Amygdala (tissue), 56 donors: ENCODE results near the gene DYNC2LI1.
"Not testable (repeated sequence)": the region's sequence is repeated elsewhere in the genome, so short reads cannot be mapped to it uniquely, and the experiment has no call there.

ENCODE experiments used
- DNase-seq, 56 donors: peaks; one replicate each; lab custom pipeline; 2025; lab: John Stamatoyannopoulos, UW

Gene DYNC2LI1

DNA sequence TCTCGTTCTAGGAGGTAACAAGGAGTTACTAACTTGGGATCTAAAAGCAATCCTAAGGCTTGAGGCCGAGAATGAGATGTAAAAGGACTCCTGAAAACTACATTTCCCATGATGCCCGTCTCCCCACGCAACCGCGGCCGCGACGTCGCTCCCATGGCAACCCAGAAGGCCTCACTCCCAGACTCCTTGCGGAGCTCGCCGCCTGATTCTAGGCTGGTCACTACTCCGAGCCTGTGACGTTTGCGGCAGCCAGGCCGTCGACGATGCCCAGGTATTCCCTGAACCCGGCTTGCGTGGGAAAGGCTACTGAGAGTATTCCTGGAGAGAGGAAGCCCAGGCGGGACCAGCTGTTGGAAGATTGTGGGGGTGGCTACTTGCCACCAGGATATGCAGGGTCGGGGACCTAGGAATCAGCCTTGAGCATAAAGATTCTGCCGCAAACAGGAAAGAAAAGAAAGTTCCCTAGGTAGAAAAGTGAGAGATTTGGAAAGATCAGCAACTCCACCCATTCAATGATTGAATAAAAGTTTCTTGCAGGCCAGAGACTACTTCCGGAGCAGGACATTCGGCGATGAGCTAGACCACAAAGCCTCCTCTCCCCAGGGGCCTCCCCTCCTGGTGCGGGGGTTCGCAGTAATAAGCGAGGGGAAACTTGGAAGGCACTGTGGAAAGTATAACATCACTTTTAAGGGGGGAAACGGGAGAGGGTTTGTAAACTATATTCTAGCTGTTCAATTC lies at the start of gene DYNC2LI1:
Gene DYNC2LI1 (plus strand): TSS at position 164 of the 738 bp plus-strand sequence. CDS start 100 bp downstream, at position 264.
- DNase-seq = peak; percentile 37 to 91 (median 75)

DNA sequence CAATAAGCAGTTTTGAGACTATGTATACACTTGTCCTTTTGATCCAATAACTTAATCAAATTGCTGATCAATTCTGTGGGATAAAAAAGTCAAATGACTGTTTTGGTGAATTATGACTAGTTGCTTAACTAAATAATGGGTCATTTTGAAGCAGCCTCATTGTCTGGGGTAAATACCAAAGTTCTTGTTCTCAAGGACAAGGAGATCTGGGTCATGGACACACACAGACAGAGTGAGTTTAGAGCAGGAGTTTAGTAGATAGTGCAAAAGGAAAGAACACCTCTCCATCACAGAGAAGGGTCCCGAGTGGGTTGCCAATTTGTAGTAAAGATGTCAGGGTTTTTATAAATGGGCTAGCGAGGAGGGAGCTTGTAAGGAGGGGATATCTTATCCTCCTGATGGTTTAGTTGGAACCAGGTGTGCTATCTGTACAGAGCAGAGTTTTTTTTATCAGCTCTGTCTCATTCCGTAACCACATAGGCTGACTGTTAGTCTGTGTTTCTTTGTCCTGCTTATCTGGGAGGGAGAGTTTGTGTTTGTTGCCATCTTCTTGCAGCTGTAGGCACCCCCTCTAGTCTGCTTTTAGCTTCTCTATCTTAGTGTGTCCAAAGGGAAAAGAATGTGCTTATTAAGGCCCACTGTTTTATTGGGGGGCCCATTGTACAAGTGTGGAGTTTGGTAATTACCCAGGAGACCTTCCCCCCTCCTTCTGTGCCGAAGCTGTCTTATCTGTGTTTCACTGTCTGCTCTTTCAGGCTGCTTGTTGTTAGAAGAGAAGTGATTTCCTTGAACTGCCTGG lies 48.9 kb upstream of the DYNC2LI1 start:
- no peak for DNase-seq

DNA sequence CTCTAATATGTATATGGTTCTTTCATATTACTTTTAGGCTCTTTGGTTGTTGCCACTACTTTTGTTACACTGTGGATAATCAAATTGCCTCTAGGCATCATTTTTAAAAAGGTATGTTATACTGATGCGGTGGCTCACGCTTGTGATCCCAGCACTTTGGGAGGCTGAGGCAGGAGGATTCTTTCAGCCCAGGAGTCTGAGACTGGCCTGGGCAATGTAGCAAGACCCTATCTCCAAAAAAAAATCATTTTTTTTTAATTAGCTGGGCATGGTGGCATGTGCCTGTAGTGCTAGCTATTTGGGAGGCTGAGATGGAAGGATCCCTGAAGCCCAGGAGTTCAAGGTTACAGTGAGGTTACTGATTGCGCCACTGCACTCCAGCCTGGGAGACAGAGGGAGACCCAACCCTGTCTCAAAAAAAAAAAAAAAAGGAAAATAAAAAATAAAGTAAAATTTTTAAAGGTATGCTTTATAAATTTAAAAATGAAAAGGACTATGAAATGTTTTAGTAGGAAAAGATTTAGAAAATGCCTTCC lies 48.1 kb upstream of the DYNC2LI1 start:
- DNase-seq = no peak

DNA sequence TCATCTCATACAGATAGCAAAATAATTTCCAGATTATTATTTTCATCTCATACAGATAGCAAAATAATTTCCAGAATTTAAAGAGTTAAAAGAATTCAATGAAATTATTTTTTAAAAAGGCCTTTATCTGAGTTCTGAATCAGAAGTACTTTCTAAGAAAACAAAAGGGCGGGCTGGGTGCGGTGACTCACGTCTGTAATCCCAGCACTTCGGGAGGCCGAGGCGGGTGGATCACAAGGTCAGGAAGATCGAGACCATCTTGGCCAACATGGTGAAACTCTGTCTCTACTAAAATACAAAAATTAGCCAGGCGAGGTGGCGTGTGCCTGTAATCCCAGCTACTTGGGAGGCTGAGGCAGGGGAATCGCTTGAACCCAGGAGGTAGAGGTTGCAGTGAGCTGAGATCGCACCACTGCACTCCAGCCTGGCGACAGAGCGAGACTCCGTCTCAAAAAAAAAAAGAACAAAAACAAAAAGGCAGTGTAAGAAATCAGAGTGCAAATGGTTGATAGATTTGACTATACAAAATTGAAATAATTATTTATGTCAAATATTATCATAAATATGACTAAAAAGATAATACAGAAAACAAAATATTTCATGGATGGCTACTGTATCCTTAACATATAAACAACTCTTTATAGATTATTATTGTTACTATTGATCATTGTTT lies 46.7 kb upstream of the DYNC2LI1 start:
- not testable (repeated sequence) for DNase-seq

DNA sequence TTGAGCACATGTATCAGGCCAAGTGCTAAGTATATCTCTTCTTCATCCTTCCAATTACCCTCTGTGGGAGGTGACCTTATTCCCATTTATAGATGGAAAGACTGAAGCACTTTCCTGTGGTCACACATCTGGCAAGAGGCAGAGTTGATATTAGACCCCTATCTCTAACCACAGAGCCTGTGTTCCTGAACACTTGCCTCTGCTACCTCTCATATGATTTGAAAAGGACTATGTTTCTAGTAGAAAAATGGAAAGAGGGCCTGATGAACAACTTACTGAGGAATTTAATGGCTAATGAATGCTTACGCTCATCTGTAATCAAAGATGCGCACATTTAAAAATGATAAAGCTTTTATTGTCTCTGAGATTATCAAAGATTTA lies 46.2 kb upstream of the DYNC2LI1 start:
- DNase-seq = no peak

DNA sequence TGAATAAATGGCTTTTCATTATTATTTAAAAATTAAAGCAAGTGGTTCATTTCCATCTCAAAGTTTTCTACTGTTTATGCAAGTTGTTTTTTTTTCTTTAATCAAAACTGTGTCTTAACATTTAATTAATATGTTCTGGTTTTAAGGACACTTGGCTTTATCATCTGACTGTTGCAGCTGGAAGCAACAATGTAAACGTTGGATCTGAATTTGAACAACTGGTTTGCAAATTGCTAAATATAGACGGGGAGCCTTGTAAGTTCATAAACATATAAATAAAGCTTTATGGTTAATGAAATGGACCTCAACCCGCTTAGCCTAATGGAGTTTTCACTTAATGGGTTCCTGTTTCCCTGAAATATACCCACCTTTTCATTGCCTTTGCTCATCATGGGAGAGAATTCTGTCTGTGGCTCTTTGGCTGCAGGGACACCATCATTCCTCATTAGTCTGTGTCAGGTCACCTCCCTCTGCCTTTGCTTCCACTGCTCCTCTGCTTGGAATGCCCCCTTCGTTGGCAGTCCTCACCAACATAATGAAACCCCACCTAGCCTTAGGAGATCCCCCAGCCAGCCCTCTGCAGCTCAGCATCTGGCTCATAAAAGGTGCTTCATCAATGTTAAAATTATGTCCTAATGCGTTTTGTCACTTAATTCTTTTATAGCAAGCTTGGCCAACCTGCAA lies 44.2 kb upstream of the DYNC2LI1 start:
- no peak for DNase-seq

DNA sequence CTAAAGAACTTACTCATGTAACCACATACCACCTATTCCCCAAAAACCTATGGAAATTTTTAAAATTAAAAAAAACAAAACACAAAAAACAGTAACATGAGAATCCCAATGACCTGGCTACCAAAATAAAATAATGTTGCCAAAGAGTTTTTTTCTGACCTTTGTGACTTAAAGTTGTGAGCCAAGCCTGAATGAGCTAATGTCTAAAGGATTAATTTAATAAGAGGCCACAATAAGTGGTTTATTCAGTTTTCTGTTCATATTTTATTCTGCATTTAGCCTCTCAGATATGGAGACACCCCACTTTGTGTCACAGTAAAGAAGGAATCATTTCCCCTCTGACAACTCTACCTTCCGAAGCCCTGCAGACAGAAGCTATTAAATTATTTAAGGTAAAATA lies 42.6 kb upstream of the DYNC2LI1 start:
- DNase-seq = no peak

DNA sequence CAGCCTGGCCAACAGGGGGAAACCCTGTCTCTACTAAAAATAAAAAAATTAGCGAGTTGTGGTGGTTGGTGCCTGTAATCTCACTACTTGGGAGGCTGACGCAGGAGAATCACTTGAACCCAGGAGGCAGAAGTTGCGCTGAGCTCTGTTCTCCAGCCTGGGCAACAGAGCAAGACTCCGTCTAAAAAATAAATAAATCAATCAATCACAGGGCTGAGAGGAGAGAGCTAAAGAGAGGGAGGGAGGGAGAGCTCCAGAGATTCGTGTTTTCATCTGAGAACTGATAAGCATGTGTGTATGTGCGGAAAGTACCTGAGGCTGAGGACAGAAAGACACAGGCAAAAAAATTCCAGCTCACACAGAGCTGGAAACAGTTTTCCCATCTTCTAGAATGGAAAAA lies 37.2 kb upstream of the DYNC2LI1 start:
- DNase-seq = no peak

DNA sequence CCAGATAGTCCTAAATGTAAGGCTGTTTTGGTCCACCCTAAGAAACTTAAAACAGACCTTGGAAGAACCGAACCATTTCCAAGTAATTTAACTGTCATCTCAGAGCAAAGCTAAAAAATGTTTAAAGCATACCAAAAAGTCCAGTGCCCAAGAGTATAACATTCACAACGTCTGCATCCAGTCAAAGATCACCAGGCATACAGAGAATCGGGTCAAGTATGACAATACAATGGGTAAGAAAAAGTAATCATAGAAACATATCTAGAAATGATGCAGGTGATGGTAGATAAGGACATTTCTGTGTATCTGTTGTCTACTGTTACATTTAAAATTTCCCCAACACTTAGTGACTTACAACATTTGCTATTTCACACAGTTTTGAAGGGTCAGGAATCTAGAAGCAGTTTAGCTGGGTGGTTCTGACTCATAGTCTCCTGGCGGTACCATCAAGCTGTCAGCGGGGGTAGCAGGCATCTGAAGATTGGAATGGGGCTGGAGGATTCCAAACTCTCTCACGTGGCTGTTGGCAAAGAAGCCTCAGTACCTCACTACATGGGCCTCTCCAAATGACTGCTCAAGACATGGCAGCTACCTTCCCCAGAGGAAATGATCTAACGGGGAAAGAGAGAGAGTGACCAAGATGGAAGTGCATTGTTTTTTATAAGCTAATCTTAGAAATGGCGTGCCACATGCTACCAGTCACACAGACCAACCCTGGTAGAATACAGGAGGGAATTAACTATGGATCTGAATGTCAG lies 36.6 kb upstream of the DYNC2LI1 start:
- DNase-seq = no peak

DNA sequence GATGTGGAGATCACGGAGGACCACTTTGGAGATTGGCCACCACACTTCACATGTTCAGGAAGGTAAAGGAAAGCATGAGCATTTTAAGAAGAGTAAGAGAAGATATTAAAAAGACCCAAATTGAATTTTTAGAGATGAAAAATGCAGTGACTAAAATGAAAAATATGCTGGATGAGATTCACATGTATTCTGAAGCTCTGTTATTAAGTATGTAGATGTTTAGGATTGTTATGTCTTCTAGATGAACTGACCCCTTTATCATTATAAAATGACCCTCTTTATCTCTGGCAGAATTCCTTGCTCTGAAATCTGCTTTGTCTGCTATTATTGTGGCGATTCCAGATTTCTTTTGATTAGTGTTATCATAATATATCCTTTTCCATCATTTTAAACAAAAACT lies 36.0 kb upstream of the DYNC2LI1 start:
- DNase-seq = no peak

DNA sequence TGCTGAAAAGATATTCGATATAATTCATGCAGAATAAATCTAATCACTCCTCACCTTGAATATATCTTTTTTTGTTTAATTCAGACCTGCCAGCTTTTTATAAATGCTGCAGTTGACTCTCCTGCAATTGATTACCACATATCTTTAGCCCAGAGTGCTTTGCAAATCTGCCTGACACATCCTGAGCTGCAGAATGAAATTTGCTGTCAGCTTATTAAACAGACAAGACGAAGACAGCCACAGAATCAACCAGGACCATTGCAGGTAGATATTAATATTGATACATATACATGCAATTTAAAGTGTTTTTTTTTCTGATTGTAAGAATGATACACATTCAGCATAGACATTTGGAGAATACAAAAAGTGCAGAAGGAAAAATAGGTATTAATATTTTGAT lies 35.6 kb upstream of the DYNC2LI1 start:
- DNase-seq = no peak

DNA sequence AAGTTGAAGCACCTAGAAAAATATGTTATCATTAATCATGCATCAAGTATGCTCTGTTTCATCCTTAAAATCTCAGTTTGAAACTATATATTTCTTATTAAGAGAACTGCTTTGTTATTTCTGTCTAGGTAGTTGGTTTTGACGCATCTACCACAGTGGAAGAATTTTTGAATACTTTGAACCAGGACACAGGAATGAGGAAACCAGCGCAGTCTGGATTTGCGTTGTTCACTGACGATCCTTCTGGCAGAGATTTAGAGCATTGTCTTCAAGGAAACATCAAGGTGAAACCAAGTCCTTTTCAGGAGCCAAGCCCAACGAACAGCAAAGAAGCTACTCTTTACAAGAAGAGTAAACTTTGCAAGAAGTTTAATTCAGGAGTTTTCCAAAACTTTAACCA lies 30.1 kb upstream of the DYNC2LI1 start:
- no peak for DNase-seq

DNA sequence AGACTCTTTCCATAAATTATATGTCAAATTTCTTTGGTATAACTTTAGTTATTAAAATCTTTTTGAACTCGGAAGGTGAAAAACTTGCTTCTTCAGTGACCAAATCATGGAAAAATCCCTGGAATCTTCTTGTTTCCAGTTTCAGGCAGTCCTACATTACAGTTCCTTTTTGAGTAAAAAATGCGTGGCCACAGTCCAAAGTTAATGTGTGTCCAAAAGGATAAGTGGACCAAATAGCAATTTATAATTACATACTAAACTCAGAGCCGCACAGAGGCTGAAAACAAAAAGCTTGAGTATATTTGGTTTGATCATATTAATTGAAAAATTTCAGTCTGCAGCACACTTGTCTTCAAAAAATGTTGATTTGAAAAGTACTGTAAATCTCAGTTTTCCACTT lies 28.4 kb upstream of the DYNC2LI1 start:
- DNase-seq = no peak

DNA sequence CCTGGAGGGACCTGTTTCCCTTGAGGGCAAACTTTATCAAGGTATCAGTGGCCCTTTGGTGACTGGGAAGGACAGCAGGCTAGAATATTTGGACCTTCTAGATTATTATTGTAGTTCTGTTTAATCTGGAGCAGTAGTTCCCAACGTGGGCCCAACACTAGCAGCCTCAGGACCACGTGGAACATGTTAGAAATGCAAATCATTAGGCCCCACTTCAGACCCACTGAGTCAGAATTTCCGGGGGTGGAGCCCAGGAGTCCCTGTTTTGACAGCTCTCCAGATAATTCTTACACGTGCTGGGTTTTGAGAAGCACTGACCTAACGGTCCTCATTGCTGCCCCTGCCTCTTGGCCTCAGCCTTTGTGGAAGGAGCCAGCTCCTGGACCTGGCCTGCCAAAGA lies 25.5 kb upstream of the DYNC2LI1 start:
- no peak for DNase-seq

DNA sequence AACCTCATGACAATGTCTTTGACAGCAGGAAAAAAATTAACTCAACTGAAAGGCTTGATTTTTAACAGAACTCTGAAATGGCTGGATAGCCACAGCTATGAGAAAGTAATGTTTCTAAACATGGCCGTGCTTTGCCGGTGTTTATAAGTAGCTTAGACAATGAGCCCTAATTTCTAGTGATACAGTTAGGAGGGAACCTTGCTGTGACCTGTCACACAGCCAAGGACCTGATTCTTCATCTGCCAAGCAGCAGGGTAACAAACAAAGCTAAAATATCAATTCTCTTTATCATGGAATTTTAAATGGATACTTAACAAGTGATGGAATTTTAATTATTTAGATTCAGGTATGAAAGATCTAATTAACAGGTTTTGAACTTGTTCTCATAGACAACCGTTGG lies 24.3 kb upstream of the DYNC2LI1 start:
- no peak for DNase-seq

DNA sequence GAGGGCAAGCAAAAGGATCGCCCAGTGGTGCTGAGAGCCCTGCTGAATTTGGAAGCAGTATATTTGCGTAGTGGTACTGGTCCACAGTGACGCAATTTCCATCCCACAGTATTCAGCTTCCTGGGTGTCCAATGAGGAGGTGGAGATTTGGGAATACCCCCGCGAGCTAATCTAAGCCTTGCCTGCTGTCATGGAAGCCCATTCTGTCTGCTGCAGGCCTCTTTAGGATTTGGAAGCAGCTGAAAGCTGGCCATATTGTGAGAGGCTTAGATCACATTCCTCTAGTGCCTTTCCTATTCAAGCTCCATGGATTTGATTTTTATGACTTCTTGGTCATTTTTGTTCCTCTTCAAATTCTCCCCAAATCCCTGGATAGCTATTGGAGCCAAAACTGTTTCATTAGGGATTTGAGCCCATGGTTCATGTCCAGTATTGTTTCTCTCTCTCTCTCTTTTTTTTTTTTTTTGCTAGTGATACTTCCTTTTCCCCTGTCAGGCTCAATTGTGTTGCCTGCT lies 22.3 kb upstream of the DYNC2LI1 start:
- no peak for DNase-seq

DNA sequence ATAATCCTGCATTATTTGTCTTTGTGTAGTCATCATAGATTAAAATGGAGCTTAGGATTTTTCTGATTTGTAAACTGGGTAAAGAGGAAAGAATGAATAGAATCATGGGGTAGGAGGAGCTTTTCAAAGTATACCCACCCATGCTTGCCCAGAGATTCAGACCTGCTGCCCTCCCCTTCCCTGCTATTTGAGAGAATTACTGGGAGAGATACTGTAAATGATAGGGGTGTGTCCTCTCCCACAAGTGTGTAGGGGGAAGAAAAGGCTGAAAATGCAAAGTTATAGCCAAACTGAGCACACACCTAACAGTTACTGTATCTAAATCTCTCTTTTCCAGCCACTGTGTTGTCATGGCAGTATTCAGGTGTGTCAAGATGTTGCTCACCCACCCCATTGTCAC lies 21.5 kb upstream of the DYNC2LI1 start:
- DNase-seq = no peak

DNA sequence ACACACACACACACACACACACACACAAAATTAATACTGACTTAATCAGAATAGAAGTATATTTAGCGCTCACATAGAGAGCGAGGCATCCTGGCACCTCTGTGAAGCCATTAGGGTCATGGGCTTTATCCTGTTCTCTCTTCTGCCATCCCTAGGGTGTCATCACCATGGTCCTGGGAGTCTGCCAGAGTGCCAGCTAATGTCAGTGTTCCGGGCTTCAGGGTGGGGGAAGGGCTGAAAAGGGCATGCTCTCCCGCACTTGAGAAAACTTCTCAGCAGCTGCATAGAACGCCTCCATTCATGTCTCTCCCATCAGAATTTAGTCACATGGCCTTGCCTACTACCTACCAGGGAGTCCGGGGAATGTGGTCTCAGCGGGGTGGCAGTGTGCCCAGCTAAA lies 19.7 kb upstream of the DYNC2LI1 start:
- peak in 7 of 56 donors; percentile 3 to 43 (median 10) for DNase-seq

DNA sequence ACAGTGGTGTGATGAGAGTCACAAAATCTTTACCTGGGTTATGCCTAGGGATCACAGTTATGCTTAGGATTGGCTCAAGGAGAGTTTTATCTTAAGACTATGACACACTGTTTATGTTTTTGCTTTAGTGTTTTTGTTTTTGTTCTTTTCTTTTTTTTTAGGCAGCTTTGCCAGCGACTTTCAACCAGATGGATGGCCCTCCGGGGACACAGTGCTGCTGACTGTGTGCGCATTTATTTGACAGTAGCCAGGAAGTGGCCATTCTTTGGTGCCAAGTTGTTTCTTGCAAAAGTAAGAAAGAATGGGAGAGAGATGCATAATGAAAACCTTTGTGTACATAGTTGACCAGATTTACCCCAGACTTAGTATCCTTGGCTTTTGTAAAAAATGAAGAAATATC lies 15.1 kb upstream of the DYNC2LI1 start:
- DNase-seq = no peak

DNA sequence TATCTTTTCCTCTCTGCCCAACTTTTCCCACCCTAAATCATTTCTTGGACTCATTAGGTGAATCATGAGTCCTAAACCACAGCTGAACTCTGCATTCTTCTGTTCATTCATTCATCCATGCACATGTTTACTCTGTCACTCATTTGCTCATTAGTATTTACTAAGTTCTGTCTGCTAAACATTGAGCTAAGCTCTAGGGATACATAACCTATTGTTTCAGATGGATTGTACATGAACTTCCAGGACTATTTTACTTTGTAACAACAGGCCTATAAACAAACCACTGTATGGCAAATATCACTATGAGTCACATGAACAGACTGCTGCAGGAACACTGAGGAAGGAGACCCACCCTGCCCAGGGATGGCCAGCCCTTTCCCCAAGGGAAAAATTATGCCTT lies 14.6 kb upstream of the DYNC2LI1 start:
- DNase-seq = no peak
